Kidney (tissue), 14 donors: ENCODE results near the gene TAAR8. TPM values are rescaled to one million over a fixed set of nuclear protein-coding genes. Genes with fewer than 3 reads are reported as not detected.

Experiments
- DNase-seq, 5 donors: peaks; one replicate each; pipeline ENCODE4 v3.0.0-alpha.2; 2013 to 2020
- FAIRE-seq: peaks from 2 replicates; lab custom pipeline; 2012; peaks lifted over from hg19 to GRCh38; lab: Jason Lieb, UNC
- H3K27ac ChIP-seq, 2 donors: one replicate each; pipeline ENCODE4 v1.7.0; 2013; ENCODE audit warnings: low read depth in 2 of 2, low read length in 2 of 2, inconsistent platforms in 1 of 2
- H3K27me3 ChIP-seq: one replicate; pipeline ENCODE4 v1.7.1; 2013; ENCODE audit warnings: low read length, inconsistent platforms; ENCODE audit not compliant: control insufficient read depth, insufficient read depth
- H3K36me3 ChIP-seq, 3 donors: one replicate each; pipeline versions ENCODE4 v1.7.0 to v1.7.1; 2013; ENCODE audit warnings: low read length in 3 of 3, control low read depth in 1 of 3, inconsistent platforms in 1 of 3; ENCODE audit not compliant: insufficient read depth in 3 of 3, control insufficient read depth in 2 of 3
- H3K4me1 ChIP-seq, 3 donors: one replicate each; pipeline versions ENCODE4 v1.7.0 to v1.7.1; 2013; ENCODE audit warnings: low read length in 3 of 3, inconsistent platforms in 1 of 3, low read depth in 1 of 3; ENCODE audit not compliant: control insufficient read depth in 2 of 3, insufficient read depth in 2 of 3
- H3K4me3 ChIP-seq, 3 donors: one replicate each; pipeline versions ENCODE4 v1.7.0 to v1.8.1; 2013; ENCODE audit warnings: low read length in 3 of 3, control low read depth in 1 of 3, inconsistent platforms in 1 of 3
- H3K9ac ChIP-seq, 3 donors: one replicate each; pipeline versions ENCODE4 v1.7.0 to v1.7.1; 2013; ENCODE audit warnings: low read length in 3 of 3, control low read depth in 1 of 3, inconsistent platforms in 1 of 3
- H3K9me3 ChIP-seq, 3 donors: one replicate each; pipeline versions ENCODE4 v1.7.0 to v1.7.1; 2013; ENCODE audit warnings: low read length in 3 of 3, control low read depth in 1 of 3, inconsistent platforms in 1 of 3; ENCODE audit not compliant: control insufficient read depth in 2 of 3, insufficient read depth in 1 of 3
- intact Hi-C: fragments of 100-400 bp; cut with DNase I; formaldehyde crosslinking; loops from one replicate; pipeline ENCODE4 v1.11.1; 2022
- polyA plus RNA-seq: library from polyadenylated mRNA; stranded (reverse); fragments of 350-450 nt; fragmentation: Illumina TruSeq; extraction: RNeasy Lipid Tissue Mini Kit (QIAGEN cat#74804); gene quantifications from one replicate; pipeline ENCODE4 v1.2.3, GENCODE V29; 2014; ENCODE audit warnings: low read depth, low replicate concordance; ENCODE audit not compliant: insufficient read depth
- total RNA-seq: library from RNA; stranded (reverse); fragmentation: NEBNext Ultra II Directional; extraction: Animal tissue kit (Norgen Biotek cat#: 25700); gene quantifications from one replicate; pipeline ENCODE4 v1.2.1, GENCODE V29; 2021
- TF ChIP-seq, protein P1 (sequence below): IDR thresholded peaks from 3 replicates; pipeline ENCODE4 v1.5.1; 2012; ENCODE audit warnings: mild to moderate bottlenecking, moderate library complexity, borderline replicate concordance; ENCODE audit not compliant: insufficient read depth; ENCODE audit errors: extremely low read depth
- donor health status: control.
- donor health status: control.
- donor health status: control.
- donor health status: control.
- donor health status: control.
- donor health status: DM: yes; HTN: yes; CAD: no.
- donor health status: Normal renal cell carcinoma (clear cell type).

The TAAR8 gene
- total and polyA plus RNA-seq, 2 donors from 2014 or later, result not detected

DNA sequence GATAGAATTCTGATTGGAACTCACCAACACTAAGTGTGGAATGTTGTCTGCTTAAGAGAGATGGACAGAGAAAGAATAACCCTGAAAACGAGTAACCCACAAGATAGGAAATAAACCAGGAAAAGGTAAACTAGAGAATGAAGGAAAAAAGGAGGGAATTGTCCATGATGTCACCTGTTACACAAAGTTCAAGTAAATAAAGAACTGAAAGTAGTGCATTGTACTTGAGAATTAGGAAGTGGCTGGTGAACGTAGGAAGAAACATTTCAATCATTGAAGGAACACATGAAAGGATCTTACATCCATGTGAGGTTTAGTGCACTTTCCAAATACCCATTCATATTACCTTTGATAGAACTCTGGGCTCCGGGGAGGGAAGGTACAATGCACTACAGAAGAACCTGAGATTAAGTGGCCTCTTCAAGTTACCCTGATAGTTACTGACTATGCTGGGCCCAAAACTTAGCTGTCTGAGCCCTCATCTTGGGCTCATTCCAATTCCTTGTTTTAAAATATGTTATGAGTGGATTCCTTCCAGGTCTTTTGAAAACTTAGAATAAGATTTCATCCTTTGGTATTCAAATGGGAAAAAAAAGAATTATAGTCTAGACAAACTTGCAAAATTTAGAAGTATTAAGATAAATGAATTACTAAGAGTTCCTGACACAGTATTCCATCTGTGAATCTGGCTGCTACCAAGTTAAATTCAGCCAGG is 38.5 kb upstream of the TAAR8 start:
- Histone ChIP-seq H3K9me3 (no peaks in the 10 kb centered on the region), H3K9ac (peak overlapping the region in 1 of 3 donors; percentile 81), H3K27ac (peak overlapping the region in 1 of 2 donors; percentile 89), H3K4me3 (peak overlapping the region in 2 of 3 donors; percentile 93 to 95), H3K4me1 (peaks cover 0 to 16% (median 0%) of the 10 kb centered on the region in 3 donors), H3K27me3 (no peaks in the 10 kb centered on the region), H3K36me3 (no peaks in the 10 kb centered on the region)
- intact Hi-C loops, result no loop called here
- no peak for DNase-seq
- no peak for FAIRE-seq
- TF ChIP-seq, protein P1, sequence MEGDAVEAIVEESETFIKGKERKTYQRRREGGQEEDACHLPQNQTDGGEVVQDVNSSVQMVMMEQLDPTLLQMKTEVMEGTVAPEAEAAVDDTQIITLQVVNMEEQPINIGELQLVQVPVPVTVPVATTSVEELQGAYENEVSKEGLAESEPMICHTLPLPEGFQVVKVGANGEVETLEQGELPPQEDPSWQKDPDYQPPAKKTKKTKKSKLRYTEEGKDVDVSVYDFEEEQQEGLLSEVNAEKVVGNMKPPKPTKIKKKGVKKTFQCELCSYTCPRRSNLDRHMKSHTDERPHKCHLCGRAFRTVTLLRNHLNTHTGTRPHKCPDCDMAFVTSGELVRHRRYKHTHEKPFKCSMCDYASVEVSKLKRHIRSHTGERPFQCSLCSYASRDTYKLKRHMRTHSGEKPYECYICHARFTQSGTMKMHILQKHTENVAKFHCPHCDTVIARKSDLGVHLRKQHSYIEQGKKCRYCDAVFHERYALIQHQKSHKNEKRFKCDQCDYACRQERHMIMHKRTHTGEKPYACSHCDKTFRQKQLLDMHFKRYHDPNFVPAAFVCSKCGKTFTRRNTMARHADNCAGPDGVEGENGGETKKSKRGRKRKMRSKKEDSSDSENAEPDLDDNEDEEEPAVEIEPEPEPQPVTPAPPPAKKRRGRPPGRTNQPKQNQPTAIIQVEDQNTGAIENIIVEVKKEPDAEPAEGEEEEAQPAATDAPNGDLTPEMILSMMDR, result no peak

- DNase-seq (no peak), FAIRE-seq (no peak)
- intact Hi-C loops, result no loop called here
- Histone ChIP-seq H3K36me3 (no peaks in the 10 kb centered on the region), H3K27ac (no peak overlapping the region), H3K4me1 (peaks cover 0 to 16% (median 0%) of the 10 kb centered on the region in 3 donors), H3K9me3 (no peaks in the 10 kb centered on the region), H3K4me3 (no peak overlapping the region), H3K27me3 (no peaks in the 10 kb centered on the region), H3K9ac (no peak overlapping the region)
- TF ChIP-seq, protein P1, result no peak
These were observed 37.1 kb upstream of the TAAR8 start for GRCh38 chr6:132515386-132515785.

DNA sequence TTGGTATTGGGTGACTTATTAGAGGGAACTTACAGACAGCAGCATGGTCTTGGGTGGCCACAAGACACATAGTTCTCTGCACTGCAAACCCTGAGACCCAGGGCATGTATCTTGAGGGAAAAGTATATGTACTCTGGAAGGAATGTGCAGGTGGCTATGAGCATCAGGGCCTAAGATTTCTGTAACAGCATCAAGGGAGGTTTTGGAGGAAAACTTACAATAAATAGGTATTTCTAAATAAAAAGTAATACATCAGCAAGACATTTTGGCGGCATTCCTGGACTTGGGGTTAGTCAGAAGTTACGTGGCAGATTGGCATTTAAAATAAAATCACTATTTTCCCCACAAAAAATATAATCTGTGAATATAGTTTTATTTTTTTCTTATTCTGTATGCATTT is 31.5 kb upstream of the TAAR8 start:
- H3K27me3 ChIP-seq, result no peaks in the 10 kb centered on the region
- no peak overlapping the region for H3K27ac ChIP-seq
- intact Hi-C loops, result no loop called here
- no peaks in the 10 kb centered on the region for H3K4me1 ChIP-seq
- TF ChIP-seq, protein P1, result no peak
- H3K9me3 ChIP-seq, result no peaks in the 10 kb centered on the region
- FAIRE-seq, result no peak
- DNase-seq, result no peak
- H3K9ac ChIP-seq, result no peak overlapping the region
- H3K4me3 ChIP-seq, result no peak overlapping the region
- H3K36me3 ChIP-seq, result no peaks in the 10 kb centered on the region
